Motor neuron (in vitro differentiated cells): Measurements from ENCODE around the gene NPTN. TPM values are rescaled to one million over a fixed set of nuclear protein-coding genes. Genes with fewer than 3 reads are reported as not detected.
"Not testable (repeated sequence)": the region's sequence is repeated elsewhere in the genome, so short reads cannot be mapped to it uniquely, and the experiment has no call there.

Experiments used
- ATAC-seq, 8 experiments: fragments of 200-7000 bp; cut with Tn5 transposase; replicated peaks in 6 of 8; 2 replicates each; pipeline ENCODE4 v1.8.0; 2021; ENCODE audit warnings: mild to moderate bottlenecking in 8 of 8, moderate library complexity in 8 of 8
- H3K27ac ChIP-seq, 2 donors: fragments of 250-450 bp; sonication (Bioruptor Pico); 2 replicates each; pipeline ENCODE4 v1.9.0; 2021; ENCODE audit warnings: antibody characterized with exemption in 2 of 2, mild to moderate bottlenecking in 2 of 2, moderate library complexity in 1 of 2
- H3K4me1 ChIP-seq, 2 donors: fragments of 250-450 bp; sonication (Bioruptor Pico); replicated peaks in 1 of 2; 2 replicates each; pipeline ENCODE4 v1.6.1; 2021; ENCODE audit warnings: antibody characterized with exemption in 2 of 2, mild to moderate bottlenecking in 2 of 2, moderate library complexity in 1 of 2
- H3K4me3 ChIP-seq, 5 donors: fragments of 250-450 bp; sonication (Bioruptor Pico); 2 replicates each; pipeline ENCODE4 v1.9.0; 2021; ENCODE audit warnings: antibody characterized with exemption in 5 of 5, mild to moderate bottlenecking in 5 of 5, moderate library complexity in 4 of 5
- WGBS, 10 experiments: fragments of 450-650 bp; shearing (Covaris generic); methylation state at CpG; one replicate each; pipeline ENCODE4 v1.0.0; 2022; 5-methylcytosine and 5-hydroxymethylcytosine counted together
- in situ Hi-C, 9 experiments: fragments of 400-800 bp; cut with MboI; loops; one replicate each; pipeline ENCODE4 v1.15.0; 2021; ENCODE audit warnings: low sequenced_read_pairs in 9 of 9, low pct_unique_long_range_greater_than_20kb in 2 of 9; ENCODE audit not compliant: unreplicated experiment in 9 of 9
- total RNA-seq, 8 experiments: library from RNA; unstranded; fragments of 300-600 nt; gene quantifications; 2 replicates each; pipeline versions ENCODE4 v1.2.3 to v1.2.4, GENCODE V29; 2022

NPTN gene
- total RNA-seq, 8 experiments from 2014 or later = 41.8 to 134 (median 70.4) TPM

DNA sequence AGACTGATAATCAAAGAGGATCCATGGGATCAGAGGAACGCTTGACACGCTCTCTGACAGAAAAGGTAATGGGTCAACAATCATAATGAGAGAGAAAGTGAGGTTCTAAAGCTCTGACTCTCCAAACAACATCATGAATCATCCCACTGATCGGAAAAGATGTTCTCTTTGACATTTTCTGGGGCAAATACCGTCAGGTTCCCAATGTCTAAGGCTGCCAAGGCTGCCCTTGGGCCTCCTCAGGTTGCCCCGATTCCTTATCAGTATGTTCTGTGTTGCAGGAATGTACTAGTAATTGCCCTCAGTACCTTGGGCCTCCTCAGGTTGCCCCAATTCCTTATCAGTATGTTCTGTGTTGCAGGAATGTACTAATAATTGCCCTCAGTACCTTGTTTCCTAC is 60.9 kb downstream of the NPTN start:
- WGBS, 10 experiments = 60 to 100% (median 76%) methylated on average over 1 to 5 of the region's 5 CpGs; no CpG with 5 or more reads in 1 of the 10 experiments
- no peak overlapping the region for H3K4me3 ChIP-seq
- ATAC-seq = no peak

DNA sequence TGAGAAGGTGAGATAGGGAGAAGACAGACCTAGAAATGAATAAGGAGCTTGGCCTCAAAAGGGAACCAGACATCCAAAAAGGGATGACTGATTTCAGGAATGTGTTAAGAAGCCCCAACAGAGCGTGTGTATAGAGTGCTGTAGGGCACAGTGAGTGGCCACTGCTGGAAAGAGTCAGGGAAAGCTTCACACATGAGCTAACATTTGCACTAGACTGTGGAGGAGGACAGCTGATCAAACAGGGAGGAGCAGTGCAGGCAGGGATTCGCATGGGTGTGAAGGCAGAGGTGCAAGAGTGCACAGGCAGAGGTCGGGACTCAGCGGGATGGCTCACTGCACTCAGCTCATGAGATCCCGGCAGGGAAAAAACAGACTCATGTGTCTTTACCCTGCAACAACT is 61.8 kb downstream of the NPTN start:
- 40 to 100% (median 69%) methylated on average over 1 to 4 of the region's 5 CpGs; no CpG with 5 or more reads in 5 of the 10 experiments for WGBS, 10 experiments
- in situ Hi-C loops = loop anchor here in 5 of 9 experiments (25.0 kb wide), 3 partner anchors 116 to 259 kb away; partner anchors contain the start of gene CD276 (in 1 of the 5)
- Histone ChIP-seq H3K27ac (no peak overlapping the region), H3K4me1 (no peaks in the 10 kb centered on the region), H3K4me3 (no peak overlapping the region)
- ATAC-seq = peak in 4 of 8 experiments; percentile 40 to 83 (median 73)

More for the DNA sequence above, 60.9 kb downstream of the NPTN start:
- in situ Hi-C loops = loop anchor here in 5 of 9 experiments (25.0 kb wide), 3 partner anchors 115 to 260 kb away; partner anchors contain the start of gene CD276 (in 1 of the 5)
- Histone ChIP-seq H3K4me1 (no peaks in the 10 kb centered on the region), H3K27ac (no peak overlapping the region)

DNA sequence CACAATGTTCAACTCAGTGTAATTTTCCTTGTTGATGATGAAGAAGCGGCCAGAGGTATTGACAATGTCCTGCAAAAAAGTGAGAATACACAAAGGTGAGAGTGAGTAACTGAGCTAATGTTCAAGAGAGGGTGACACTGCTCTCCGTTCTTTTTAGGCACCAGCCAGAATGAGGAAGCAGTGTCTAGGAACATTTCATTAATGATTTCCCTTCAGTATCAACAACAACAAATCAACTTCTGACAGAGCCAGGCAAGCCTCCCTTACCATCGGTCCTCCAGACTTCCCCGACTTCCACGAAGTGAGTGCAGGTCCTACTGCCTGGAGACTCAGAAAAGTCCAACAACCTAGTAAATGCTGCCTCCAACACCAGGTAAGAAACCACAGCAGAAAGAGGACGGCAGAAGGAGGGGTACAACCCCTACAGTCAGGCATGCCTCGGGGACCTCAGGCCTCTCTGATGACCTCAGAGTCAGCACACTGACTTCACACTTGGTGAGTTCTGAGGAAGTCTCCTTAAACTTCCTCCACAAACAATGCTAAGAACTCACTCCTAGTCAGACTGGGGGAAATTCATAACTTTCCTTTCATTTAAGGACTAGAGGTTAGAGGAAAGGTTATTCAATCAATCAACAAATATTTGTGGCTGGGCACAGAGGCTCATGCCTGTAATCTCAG is 62.7 kb downstream of the NPTN start:
- no peak overlapping the region for H3K27ac ChIP-seq
- ATAC-seq = no peak
- no peak overlapping the region for H3K4me3 ChIP-seq
- in situ Hi-C loops = loop anchor here in 5 of 9 experiments (25.0 kb wide), 3 partner anchors 117 to 258 kb away; partner anchors contain the start of gene CD276 (in 1 of the 5)
- 83 to 100% (median 98%) methylated on average over 1 to 6 of the region's 7 CpGs; no CpG with 5 or more reads in 2 of the 10 experiments for WGBS, 10 experiments
- no peaks in the 10 kb centered on the region for H3K4me1 ChIP-seq

DNA sequence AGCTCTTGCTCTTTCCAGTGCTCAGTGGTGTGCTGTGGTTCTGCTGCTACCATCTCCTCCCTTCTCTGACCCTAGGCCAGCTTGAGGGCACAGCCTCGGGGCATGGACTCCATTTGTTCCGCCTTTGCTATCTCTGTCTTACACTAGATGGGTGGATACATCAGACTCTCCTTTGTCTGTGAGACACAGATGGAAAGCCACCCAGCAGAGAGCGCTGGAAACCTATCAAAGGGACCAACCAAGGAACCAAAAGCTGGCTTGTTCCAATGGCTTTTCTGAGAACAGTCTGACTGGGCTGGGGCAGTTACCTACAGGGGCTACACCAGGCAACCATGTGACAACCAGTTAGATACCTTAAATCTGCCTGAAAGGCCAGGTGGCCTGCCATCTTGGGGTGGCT is 63.8 kb downstream of the NPTN start:
- peak in 2 of 8 experiments; percentile 25 to 27 for ATAC-seq
- no peak overlapping the region for H3K4me3 ChIP-seq
- in situ Hi-C loops = loop anchor here in 5 of 9 experiments (10.0 to 25.0 kb wide), 4 partner anchors 65 to 257 kb away; partner anchors contain the start of genes CD276 (in 1 of the 5) and NPTN (in 1 of the 5)
- 80 to 100% (median 83%) methylated on average over 1 to 2 of the region's 3 CpGs; no CpG with 5 or more reads in 6 of the 10 experiments for WGBS, 10 experiments
- no peak overlapping the region for H3K27ac ChIP-seq
- no peaks in the 10 kb centered on the region for H3K4me1 ChIP-seq

DNA sequence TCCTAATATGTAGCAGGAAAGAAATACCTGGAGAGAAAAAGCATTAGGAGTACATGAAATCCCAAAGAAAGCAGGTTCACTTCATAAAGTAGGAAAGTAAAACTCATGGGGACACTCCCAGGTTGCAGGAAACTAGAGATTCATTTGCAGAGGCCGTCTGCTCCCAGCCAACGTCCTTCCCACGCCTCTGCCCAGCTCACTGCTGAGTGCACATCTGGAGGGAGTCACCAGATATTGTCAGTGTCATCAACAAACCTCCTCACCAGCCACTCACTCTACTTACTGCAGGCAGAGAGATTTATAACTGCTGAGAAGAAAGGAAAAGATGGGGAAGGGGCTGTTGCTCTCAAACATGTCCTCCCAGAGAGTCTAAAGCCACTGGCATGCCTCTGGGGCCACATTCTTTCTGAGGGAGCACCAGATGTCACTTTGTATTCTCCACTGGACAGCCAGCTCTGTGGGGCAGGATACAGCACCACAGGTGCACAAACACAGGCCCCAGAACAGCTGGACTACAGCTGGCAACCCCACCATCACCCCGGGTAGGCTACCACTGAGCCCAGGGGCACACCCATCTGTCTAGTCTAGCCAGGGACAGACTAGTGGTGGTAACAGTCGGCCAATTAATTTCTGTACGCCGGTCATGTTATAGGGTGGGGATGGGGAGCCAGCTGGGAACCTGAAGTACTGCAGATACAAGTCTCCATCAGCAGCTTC is 64.5 kb downstream of the NPTN start:
- WGBS, 10 experiments = 26 to 100% (median 60%) methylated on average over 1 to 4 of the region's 7 CpGs; no CpG with 5 or more reads in 6 of the 10 experiments
- Histone ChIP-seq H3K4me1 (no peaks in the 10 kb centered on the region), H3K4me3 (no peak overlapping the region), H3K27ac (no peak overlapping the region)
- peak in 2 of 8 experiments; percentile 53 to 60 for ATAC-seq
- in situ Hi-C loops = loop anchor here in 5 of 9 experiments (10.0 to 25.0 kb wide), 4 partner anchors 66 to 256 kb away; partner anchors contain the start of genes CD276 (in 1 of the 5) and NPTN (in 1 of the 5)

DNA sequence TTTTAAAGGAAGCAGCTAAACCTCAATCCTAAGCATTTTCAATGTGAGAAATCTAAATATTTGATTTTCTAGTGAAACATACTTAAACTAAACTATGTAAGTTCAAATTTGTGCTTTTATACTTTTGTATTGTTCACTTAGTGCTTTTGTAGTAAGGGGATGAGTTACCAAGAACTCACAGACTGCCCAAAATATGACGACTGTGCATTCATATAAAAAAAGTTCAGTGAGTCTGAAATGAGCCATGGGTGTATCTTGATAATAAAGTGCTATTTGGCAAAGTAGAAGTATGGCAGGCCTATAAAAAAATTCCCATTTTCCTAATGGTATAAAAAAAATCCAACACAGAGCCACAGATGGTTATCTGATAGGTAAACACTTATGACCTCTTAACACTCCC is 66.2 kb downstream of the NPTN start:
- WGBS, 10 experiments = 0 to 100% (median 100%) methylated on average over 1 of the region's 1 CpG; no CpG with 5 or more reads in 3 of the 10 experiments
- in situ Hi-C loops = loop anchor here in 5 of 9 experiments (10.0 to 25.0 kb wide), 4 partner anchors 68 to 255 kb away; partner anchors contain the start of genes CD276 (in 1 of the 5) and NPTN (in 1 of the 5)
- no peak overlapping the region for H3K27ac ChIP-seq
- no peak overlapping the region for H3K4me3 ChIP-seq
- no peak for ATAC-seq
- H3K4me1 ChIP-seq = no peaks in the 10 kb centered on the region

DNA sequence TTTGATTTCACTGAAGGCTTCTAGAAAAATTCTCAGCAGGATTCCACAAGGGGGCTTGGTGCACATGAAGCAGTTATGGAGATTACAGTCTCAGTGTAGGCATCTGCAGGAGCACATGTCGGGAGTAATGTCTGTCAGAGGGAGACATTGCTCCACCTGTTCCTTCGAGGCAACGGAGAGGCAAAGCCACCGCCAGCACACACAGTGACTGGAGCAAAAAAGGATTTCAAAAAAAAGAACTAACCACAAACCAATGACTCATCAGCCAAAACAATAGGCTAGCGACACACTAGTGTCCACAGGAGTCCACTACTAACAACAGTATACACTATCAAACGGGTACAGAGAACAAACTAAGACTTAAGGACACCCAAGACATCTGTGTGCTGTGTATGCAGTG is 68.9 kb downstream of the NPTN start:
- 36 to 100% (median 47%) methylated on average over 1 to 5 of the region's 6 CpGs; no CpG with 5 or more reads in 3 of the 10 experiments for WGBS, 10 experiments
- in situ Hi-C loops = loop anchor here in 5 of 9 experiments (10.0 to 25.0 kb wide), 4 partner anchors 71 to 252 kb away; partner anchors contain the start of genes CD276 (in 1 of the 5) and NPTN (in 1 of the 5)
- ATAC-seq = peak; percentile 60 to 94 (median 83)

DNA sequence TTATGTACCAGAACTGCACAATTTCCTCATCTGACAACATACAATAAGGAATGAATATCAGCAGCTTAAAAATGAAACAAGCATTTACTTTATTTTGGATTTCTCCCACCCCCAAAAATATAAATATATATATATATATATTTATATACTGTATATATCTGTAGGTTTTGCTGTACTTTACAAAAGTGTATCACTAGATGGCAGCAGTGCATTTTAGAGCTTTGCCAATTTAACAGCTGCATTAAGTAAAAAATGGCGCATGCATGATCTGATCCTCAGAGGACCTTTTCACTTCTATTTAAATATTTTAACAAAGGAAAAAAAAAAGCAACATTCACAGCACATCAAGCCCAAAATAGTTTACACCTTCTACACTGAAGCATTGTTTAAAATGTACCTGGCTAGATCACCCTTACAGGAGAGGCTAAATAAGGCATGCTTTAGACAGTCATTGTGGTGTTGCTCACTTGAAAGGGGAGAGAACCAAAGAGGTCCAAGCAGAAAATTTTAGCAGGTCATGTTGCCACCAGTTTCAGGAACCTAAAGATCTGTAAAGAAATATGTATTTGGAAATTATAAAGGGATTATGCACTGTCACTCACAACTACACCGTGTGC is 72.6 kb downstream of the NPTN start:
- WGBS, 10 experiments = 0 to 100% (median 56%) methylated on average over 1 to 2 of the region's 2 CpGs; no CpG with 5 or more reads in 2 of the 10 experiments
- no peak overlapping the region for H3K27ac ChIP-seq
- peak in 7 of 8 experiments; percentile 38 to 78 (median 61) for ATAC-seq
- peaks cover 0 to 8% of the 10 kb centered on the region in 2 donors for H3K4me1 ChIP-seq
- H3K4me3 ChIP-seq = no peak overlapping the region
- in situ Hi-C loops = loop anchor here in 5 of 9 experiments (10.0 to 25.0 kb wide), 4 partner anchors 74 to 248 kb away; partner anchors contain the start of genes CD276 (in 1 of the 5) and NPTN (in 1 of the 5)

More for the DNA sequence above, 68.9 kb downstream of the NPTN start:
- H3K4me1 ChIP-seq = no peaks in the 10 kb centered on the region
- H3K27ac ChIP-seq = no peak overlapping the region
- H3K4me3 ChIP-seq = no peak overlapping the region

DNA sequence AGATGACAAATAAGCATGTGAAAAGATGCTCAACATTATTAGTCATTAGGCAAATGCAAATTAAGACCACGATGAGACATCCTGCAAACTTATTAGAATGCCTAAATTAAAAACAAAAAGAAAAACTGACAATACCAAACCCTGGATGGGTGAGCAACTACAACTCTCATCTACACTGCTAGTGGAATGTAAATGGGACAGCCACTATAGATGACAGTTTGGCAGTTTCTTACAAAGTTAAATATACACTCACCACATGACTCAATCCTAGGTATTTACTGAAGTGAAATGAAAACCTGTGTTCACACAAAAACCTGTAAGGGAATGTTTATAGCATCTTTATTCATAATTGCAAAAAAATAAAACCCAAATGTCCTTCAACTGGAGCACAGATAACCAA is 74.7 kb downstream of the NPTN start:
- Histone ChIP-seq H3K27ac (no peak overlapping the region), H3K4me3 (no peak overlapping the region), H3K4me1 (peaks cover 0 to 8% of the 10 kb centered on the region in 2 donors)
- in situ Hi-C loops = loop anchor here in 6 of 9 experiments (10.0 to 25.0 kb wide), 4 partner anchors 129 to 246 kb away; partner anchors contain the start of gene CD276 (in 1 of the 6)
- peak in 2 of 8 experiments; percentile 19 to 28 for ATAC-seq
- WGBS, 10 experiments = 7 to 100% (median 20%) methylated on average over 1 of the region's 1 CpG; no CpG with 5 or more reads in 5 of the 10 experiments

DNA sequence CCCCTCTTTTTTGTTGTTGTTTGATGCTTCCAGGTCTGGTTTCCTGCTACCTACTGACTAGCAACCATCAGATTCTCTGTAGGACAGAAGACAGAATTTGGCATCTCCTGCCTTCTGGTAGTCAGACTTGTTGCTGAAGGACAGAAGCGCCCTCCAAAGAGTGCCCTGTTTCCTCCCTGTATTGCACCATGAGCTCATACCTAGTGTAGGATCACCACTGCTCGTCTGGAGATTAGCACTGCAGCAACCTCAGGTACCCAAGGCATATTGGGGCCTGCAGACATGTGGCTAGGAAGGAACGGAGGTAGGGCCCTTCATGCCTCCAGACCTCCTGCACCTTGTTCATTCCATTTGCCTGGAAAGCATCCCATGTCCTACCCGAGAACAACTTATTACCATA is 78.1 kb downstream of the NPTN start:
- ATAC-seq = no peak
- in situ Hi-C loops = loop anchor here in 6 of 9 experiments (10.0 to 25.0 kb wide), 4 partner anchors 132 to 243 kb away; partner anchors contain the start of gene CD276 (in 1 of the 6)
- Histone ChIP-seq H3K27ac (no peak overlapping the region), H3K4me1 (peaks cover 0 to 8% of the 10 kb centered on the region in 2 donors), H3K4me3 (no peak overlapping the region)
- WGBS, 10 experiments = 67 to 100% (median 100%) methylated on average over 1 to 3 of the region's 4 CpGs; no CpG with 5 or more reads in 3 of the 10 experiments

DNA sequence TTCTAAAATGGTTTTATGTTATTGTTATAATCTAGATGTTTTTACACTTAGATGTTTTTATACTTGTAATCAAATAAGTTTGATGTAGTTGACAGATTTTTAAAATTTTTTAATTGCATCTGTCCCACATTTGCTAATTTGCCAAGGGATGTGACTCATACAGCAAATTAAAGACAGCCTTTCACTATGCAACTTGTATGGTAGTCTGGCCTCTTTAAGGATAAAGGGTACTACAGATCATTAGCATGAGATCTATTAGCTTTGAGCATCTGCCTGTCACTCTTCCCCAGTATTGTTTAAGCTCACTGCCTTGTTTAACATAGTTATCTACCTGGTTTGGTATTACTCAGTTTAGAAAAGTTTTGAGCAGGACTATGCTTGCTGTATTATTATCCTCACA is 83.0 kb downstream of the NPTN start:
- peak in 1 of 8 experiments; percentile 56 for ATAC-seq
- H3K4me1 ChIP-seq = no peaks in the 10 kb centered on the region
- no peak overlapping the region for H3K27ac ChIP-seq
- in situ Hi-C loops = loop anchor here in 6 of 9 experiments (10.0 to 25.0 kb wide), 4 partner anchors 137 to 238 kb away; partner anchors contain the start of gene CD276 (in 1 of the 6)
- H3K4me3 ChIP-seq = no peak overlapping the region

DNA sequence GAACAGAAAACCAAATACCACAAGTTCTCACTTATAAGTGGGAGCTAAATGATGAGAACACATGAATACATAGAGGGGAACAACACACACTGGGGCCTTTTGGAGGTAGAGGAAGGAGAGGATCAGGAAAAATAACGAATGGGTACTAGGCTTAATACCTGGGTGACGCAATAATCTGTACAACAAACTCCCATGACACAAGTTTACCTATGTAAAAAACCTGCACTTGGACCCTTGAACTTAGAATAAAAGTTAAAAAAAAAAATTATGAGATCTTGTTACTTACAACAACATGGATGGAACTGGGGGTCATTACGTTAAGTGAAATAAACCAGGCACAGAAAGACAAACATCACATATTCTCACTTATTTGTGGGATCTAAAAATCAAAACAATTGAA is 84.3 kb downstream of the NPTN start:
- not testable (repeated sequence) for ATAC-seq, H3K4me1 ChIP-seq, H3K27ac ChIP-seq, H3K4me3 ChIP-seq
- WGBS, 10 experiments = 87 to 100% (median 94%) methylated on average over 2 to 3 of the region's 3 CpGs; no CpG with 5 or more reads in 1 of the 10 experiments
- in situ Hi-C loops = loop anchor here in 1 of 9 experiments (25.0 kb wide), 1 partner anchor 237 kb away; no protein-coding TSS in a partner anchor
